Prostate gland (tissue), 2 donors: Measurements from ENCODE around the gene AGAP5. TPM values are rescaled to one million over a fixed set of nuclear protein-coding genes. Genes with fewer than 3 reads are reported as not detected.
"Not testable (repeated sequence)": the region's sequence is repeated elsewhere in the genome, so short reads cannot be mapped to it uniquely, and the experiment has no call there.

ENCODE experiments used
- DNase-seq: peaks from one replicate; pipeline ENCODE4 v3.0.0-alpha.2; 2019; ENCODE audit warnings: low spot score
- H3K27ac ChIP-seq, 2 donors: fragments of 200-600 bp; sonication (generic); 2 replicates each; pipeline ENCODE4 v1.5.1; 2017 to 2019
- H3K27me3 ChIP-seq: fragments of 200-600 bp; sonication (generic); replicated peaks from 2 replicates; pipeline ENCODE4 v1.5.1; 2019; ENCODE audit not compliant: insufficient read depth
- H3K36me3 ChIP-seq, 2 donors: fragments of 200-600 bp; sonication (generic); 1 replicate in 1 of 2; 2 replicates in 1 of 2; pipeline versions ENCODE4 v1.5.1 to v1.8.1; 2017 to 2019
- H3K4me1 ChIP-seq: fragments of 200-600 bp; sonication (generic); replicated peaks from 2 replicates; pipeline ENCODE4 v1.5.1; 2019
- H3K4me3 ChIP-seq, 2 donors: fragments of 200-600 bp; sonication (generic); 2 replicates each; pipeline ENCODE4 v1.5.1; 2017 to 2019
- H3K9me3 ChIP-seq: fragments of 200-600 bp; sonication (generic); 2 replicates; pipeline ENCODE4 v1.5.1; 2017
- CTCF ChIP-seq, 4 experiments: fragments of 200-600 bp in 2 of 4; fragments of 450-650 bp in 2 of 4; sonication (generic) in 2 of 4; IDR thresholded peaks; 1 replicate in 3 of 4; 2 replicates in 1 of 4; pipeline ENCODE4 v1.5.1; 2016 to 2019; ENCODE audit warnings: antibody characterized with exemption in 4 of 4, mild to moderate bottlenecking in 2 of 4, moderate library complexity in 2 of 4
- POLR2A ChIP-seq: fragments of 450-650 bp; IDR thresholded peaks from one replicate; pipeline ENCODE4 v1.6.1; 2016; ENCODE audit warnings: antibody characterized with exemption, mild to moderate bottlenecking
- POLR2AphosphoS5 ChIP-seq: sonication (generic); formaldehyde crosslinking; IDR thresholded peaks from one replicate; pipeline ENCODE4 v1.6.1; 2017; ENCODE audit warnings: antibody characterized with exemption
- WGBS: methylation state at CpG from one replicate; pipeline ENCODE4 v1.1.5; 2018; 5-methylcytosine and 5-hydroxymethylcytosine counted together
- intact Hi-C: fragments of 100-400 bp; cut with DNase I; formaldehyde crosslinking; loops from one replicate; pipeline ENCODE4 v1.14.2; 2022
- total RNA-seq, 2 donors: library from RNA; depleted of rRNA; stranded (reverse); fragments of >200 nt; gene quantifications; one replicate each; pipeline ENCODE4 v1.1.0, GENCODE V29; 2016

AGAP5 gene
- total RNA-seq = 1 to 10 TPM; 8.3 to 9.7 TPM

- H3K27me3 ChIP-seq, H3K4me3 ChIP-seq, H3K27ac ChIP-seq, DNase-seq, H3K36me3 ChIP-seq, H3K4me1 ChIP-seq, intact Hi-C loops, H3K9me3 ChIP-seq: not testable (repeated sequence)
- WGBS = 95% methylated on average over 16 of the region's 16 CpGs
Observed at GRCh38 chr10:73697675-73698159, at the start of gene AGAP5. TSS of gene AGAP5 (minus strand) at chr10:73698109. CDS start at chr10:73697755, 354 bp downstream.

GRCh38 chr10:73746721-73747120 lies 48.8 kb upstream of the AGAP5 start:
- TF ChIP-seq POLR2A (no peak), POLR2AphosphoS5 (no peak), CTCF (IDR thresholded peaks at IDR 0.05) (no peak)
- 96% methylated on average over 2 of the region's 2 CpGs for WGBS

GRCh38 chr10:73744664-73744975 lies 46.7 kb upstream of the AGAP5 start:
- 2% methylated on average over 10 of the region's 10 CpGs for WGBS
- peaks cover 16% of the 10 kb centered on the region for H3K4me1 ChIP-seq
- intact Hi-C loops = no loop called here

More at GRCh38 chr10:73746721-73747120, 48.8 kb upstream of the AGAP5 start:
- DNase-seq = no peak
- H3K27me3 ChIP-seq = no peaks in the 10 kb centered on the region
- no peak overlapping the region for H3K4me3 ChIP-seq
- H3K27ac ChIP-seq = no peak overlapping the region
- H3K36me3 ChIP-seq = peaks cover 0 to 5% of the 10 kb centered on the region in 2 donors
- intact Hi-C loops = no loop called here
- no peaks in the 10 kb centered on the region for H3K9me3 ChIP-seq
- H3K4me1 ChIP-seq = peaks cover 16% of the 10 kb centered on the region

GRCh38 chr10:73743905-73744663 lies 46.2 kb upstream of the AGAP5 start, which contains the start of gene SEC24C:
TSS of gene SEC24C (plus strand) at chr10:73744372. CDS start at chr10:73746833, 2,461 bp downstream.
- Histone ChIP-seq H3K4me1 (peaks cover 16% of the 10 kb centered on the region), H3K4me3 (peak within 1 kb of the TSS; percentile 64 to 85), H3K27ac (peak within 1 kb of the TSS; percentile 86 to 90), H3K9me3 (no peaks in the 10 kb centered on the region), H3K36me3 (peaks cover 0 to 5% of the 10 kb centered on the region in 2 donors), H3K27me3 (no peaks in the 10 kb centered on the region)
- peak; percentile 96 for DNase-seq
- under 1% methylated on average over 36 of the region's 36 CpGs for WGBS
- intact Hi-C loops = no loop called here
- peak; percentile 53 for TF ChIP-seq POLR2A
- TF ChIP-seq POLR2AphosphoS5 = peak; percentile 99
- TF ChIP-seq CTCF (IDR thresholded peaks at IDR 0.05) = peak in 1 of 4 experiments; percentile 7

More at GRCh38 chr10:73744664-73744975, 46.7 kb upstream of the AGAP5 start:
- no peaks in the 10 kb centered on the region for H3K9me3 ChIP-seq
- no peak for TF ChIP-seq POLR2A
- TF ChIP-seq POLR2AphosphoS5 = no peak
- no peak for TF ChIP-seq CTCF (IDR thresholded peaks at IDR 0.05)
- H3K4me3 ChIP-seq = peak overlapping the region; percentile 64 to 85
- H3K27ac ChIP-seq = peak overlapping the region; percentile 86 to 90
- H3K36me3 ChIP-seq = peaks cover 0 to 5% of the 10 kb centered on the region in 2 donors
- no peaks in the 10 kb centered on the region for H3K27me3 ChIP-seq
- peak; percentile 14 for DNase-seq

- Histone ChIP-seq H3K4me3 (peak overlapping the region; percentile 64 to 85), H3K4me1 (peaks cover 16% of the 10 kb centered on the region), H3K36me3 (peaks cover 0 to 5% of the 10 kb centered on the region in 2 donors), H3K9me3 (no peaks in the 10 kb centered on the region), H3K27ac (peak overlapping the region; percentile 86 to 90), H3K27me3 (no peaks in the 10 kb centered on the region)
- intact Hi-C loops = no loop called here
- WGBS = 33% methylated on average over 6 of the region's 6 CpGs
- TF ChIP-seq POLR2AphosphoS5 = no peak
- no peak for TF ChIP-seq POLR2A
- no peak for TF ChIP-seq CTCF (IDR thresholded peaks at IDR 0.05)
- DNase-seq = no peak
Observed at GRCh38 chr10:73743327-73743904, 45.5 kb upstream of the AGAP5 start.
